ENCODE data around the gene NDST1. TPM values are rescaled to one million over a fixed set of nuclear protein-coding genes. Genes with fewer than 3 reads are reported as not detected.

NDST1 gene
- total and polyA plus RNA-seq, 2 of the 8 experiments (the other 6 are each of a cell fraction or from before 2014, with no cell fraction given): 27.0 to 72.0 TPM

GRCh38 chr5:150550286-150550685 lies 42.4 kb downstream of the NDST1 start (continued):
- TF ChIP-seq SIRT6 (IDR thresholded peaks at IDR 0.05; ENCODE audit: low read length) (no peak), HDAC2 (IDR thresholded peaks at IDR 0.05; ENCODE audit: borderline replicate concordance in 1 of 2, low read depth in 2 of 2, low read length in 2 of 2) (no peak)
